ENCODE results near the gene GALNT16. TPM values are rescaled to one million over a fixed set of nuclear protein-coding genes. Genes with fewer than 3 reads are reported as not detected.

The GALNT16 gene
- total and polyA plus RNA-seq, 2 donors (not counting 3 experiments of a cell fraction or from before 2014, with no cell fraction given) = 0.39 to 0.49 TPM

- FAIRE-seq (no peak), DNase-seq (ENCODE audit: low read depth, low spot score) (no peak)
- Histone ChIP-seq H3K27ac (ENCODE audit: insufficient read depth, low read depth, low read length) (no peak overlapping the region), H3K4me2 (ENCODE audit: insufficient read depth, low read length) (no peak overlapping the region), H3K36me3 (ENCODE audit: control insufficient read depth in 2 of 2, extremely low read depth in 1 of 2, insufficient read depth in 2 of 2, low read length in 2 of 2) (no peaks in the 10 kb centered on the region), H3K9me3 (replicated peaks; ENCODE audit: control insufficient read depth, insufficient read depth, low read length) (no peaks in the 10 kb centered on the region), H3K4me3 (replicated peaks in 1 of 3; ENCODE audit: insufficient read depth in 1 of 3, low read depth in 1 of 3, low read length in 3 of 3) (no peak overlapping the region), H3K4me1 (ENCODE audit: control insufficient read depth, extremely low read depth, insufficient read depth, low read length) (no peaks in the 10 kb centered on the region), H3K79me2 (ENCODE audit: control insufficient read depth, insufficient read depth, low read length) (no peaks in the 10 kb centered on the region), H3K27me3 (ENCODE audit: control insufficient read depth in 2 of 2, insufficient read depth in 2 of 2, low read length in 2 of 2) (peaks cover under 1 to 1% of the 10 kb centered on the region in 2 experiments), H3K9ac (replicated peaks; ENCODE audit: extremely low read depth, insufficient read depth, low read length) (no peak overlapping the region), H3K9me1 (replicated peaks; ENCODE audit: control insufficient read depth, extremely low read depth, insufficient read depth, low read length) (no peaks in the 10 kb centered on the region), H4K20me1 (replicated peaks; ENCODE audit: control insufficient read depth, extremely low read depth, insufficient read depth, low read length) (no peaks in the 10 kb centered on the region), H2AFZ (ENCODE audit: low read depth, low read length) (no peak overlapping the region)
- intact Hi-C loops (cut with micrococcal nuclease) = no loop called here
- dilution Hi-C loops (cut with MboI; ENCODE audit: extremely low pct_ligation_motif_present, low sequenced_read_pairs) = no loop called here
- no peak for TF ChIP-seq GATA2 (IDR thresholded peaks at IDR 0.05; ENCODE audit: insufficient read depth, insufficient read length, low read depth, low read length)
- TF ChIP-seq CTCF (IDR thresholded peaks at IDR 0.05; ENCODE audit: extremely low read depth in 1 of 2, insufficient read depth in 1 of 2, low read depth in 1 of 2, low read length in 2 of 2) = no peak
- no peak for TF ChIP-seq EZH2 (IDR thresholded peaks at IDR 0.05; ENCODE audit: borderline replicate concordance, low read depth, low read length, severe bottlenecking)
- TF ChIP-seq FOS (IDR thresholded peaks at IDR 0.05; ENCODE audit: borderline replicate concordance, insufficient read depth, low read length) = no peak
- TF ChIP-seq MAX (IDR thresholded peaks at IDR 0.05; ENCODE audit: insufficient read depth, insufficient read length) = no peak
- no peak for TF ChIP-seq POLR2AphosphoS5 (IDR thresholded peaks at IDR 0.05; ENCODE audit: insufficient read depth, low read depth, low read length)
- no peak for TF ChIP-seq POLR2A (IDR thresholded peaks at IDR 0.05; ENCODE audit: low read depth, low read length)
- no peak for TF ChIP-seq JUN (IDR thresholded peaks at IDR 0.05; ENCODE audit: borderline replicate concordance, insufficient read depth, insufficient read length, low read depth)
- no peak for TF ChIP-seq MYC (IDR thresholded peaks at IDR 0.05; ENCODE audit: low read depth, low read length)
- ChIA-PET POLR2A (no interaction called here), CTCF (interaction anchor here (1.1 kb wide), 1 partner anchor 51 kb away, joined by 3 read pairs; no protein-coding TSS in a partner anchor)
- BruUV-seq (replicated peaks) = no TSS peak
Measured at GRCh38 chr14:69291891-69292561, 32.1 kb downstream of the GALNT16 start.

Data from endothelial cell of umbilical vein (primary cell).